GM20000 (cell line): ENCODE measurements around the gene KCNH4.

Source experiments
- DNase-seq: peaks from one replicate; pipeline ENCODE4 v3.0.0; 2012; ENCODE audit warnings: low spot score
- CTCF ChIP-seq: IDR thresholded peaks from 2 replicates; pipeline ENCODE4 v1.5.1; 2012; ENCODE audit warnings: mild to moderate bottlenecking, control low read depth; ENCODE audit errors: extremely low read depth, missing control alignments

Gene KCNH4

GRCh38 chr17:42124256-42124655 is 56.7 kb downstream of the KCNH4 start:
- no peak for DNase-seq

GRCh38 chr17:42122371-42123303 is 58.3 kb downstream of the KCNH4 start, which contains the start of gene HSPB9:
TSS of gene HSPB9 (plus strand) at chr17:42122804. CDS start at chr17:42122851, 47 bp downstream.
- no peak for TF ChIP-seq CTCF
- no peak for DNase-seq

More at GRCh38 chr17:42124256-42124655, 56.7 kb downstream of the KCNH4 start:
- no peak for TF ChIP-seq CTCF

- peak; percentile 96 for DNase-seq
- TF ChIP-seq CTCF, result no peak
Measured at GRCh38 chr17:42120770-42121769, 59.9 kb downstream of the KCNH4 start, which contains the start of gene KAT2A. TSS of gene KAT2A (minus strand) at chr17:42121367. CDS start at chr17:42121304, 63 bp downstream.

- DNase-seq, result no peak
Measured at GRCh38 chr17:42120161-42120769, 60.7 kb downstream of the KCNH4 start.

GRCh38 chr17:42119301-42119700 is 61.6 kb downstream of the KCNH4 start:
- TF ChIP-seq CTCF, result no peak
- no peak for DNase-seq

More at GRCh38 chr17:42120161-42120769, 60.7 kb downstream of the KCNH4 start:
- TF ChIP-seq CTCF, result no peak

- DNase-seq, result peak; percentile 65
- no peak for TF ChIP-seq CTCF
Measured at GRCh38 chr17:42118545-42118944, 62.4 kb downstream of the KCNH4 start.
